HG03571 (cell line): ENCODE data around the gene VPS35L.

ENCODE experiments used
- ATAC-seq: cut with Tn5 transposase; IDR thresholded peaks from one replicate; pipeline ENCODE4 v1.9.1; 2021; ENCODE audit not compliant: unreplicated experiment

VPS35L gene

GRCh38 chr16:19689342-19689741 is 133.8 kb downstream of the VPS35L start:
- no peak for ATAC-seq

GRCh38 chr16:19690196-19690595 is 134.7 kb downstream of the VPS35L start:
- ATAC-seq: no peak

- ATAC-seq: no peak
Observed at GRCh38 chr16:19691161-19691711, 135.7 kb downstream of the VPS35L start.

GRCh38 chr16:19694989-19695388 is 139.5 kb downstream of the VPS35L start:
- no peak for ATAC-seq

GRCh38 chr16:19696328-19696727 is 140.8 kb downstream of the VPS35L start:
- ATAC-seq: no peak

GRCh38 chr16:19696961-19697360 is 141.5 kb downstream of the VPS35L start:
- ATAC-seq: no peak

- no peak for ATAC-seq
Observed at GRCh38 chr16:19697756-19698318, 142.3 kb downstream of the VPS35L start.

- ATAC-seq: no peak
Observed at GRCh38 chr16:19698480-19699465, 143.3 kb downstream of the VPS35L start.

GRCh38 chr16:19699472-19699871 is 144.0 kb downstream of the VPS35L start:
- no peak for ATAC-seq

GRCh38 chr16:19700319-19700781 is 144.8 kb downstream of the VPS35L start:
- ATAC-seq: no peak

- no peak for ATAC-seq
Observed at GRCh38 chr16:19701091-19701490, 145.6 kb downstream of the VPS35L start.

GRCh38 chr16:19703172-19703889 is 147.8 kb downstream of the VPS35L start:
- ATAC-seq: no peak

- ATAC-seq: no peak
Observed at GRCh38 chr16:19704321-19705145, 149.0 kb downstream of the VPS35L start.

- no peak for ATAC-seq
Observed at GRCh38 chr16:19705146-19705501, 149.6 kb downstream of the VPS35L start.

- no peak for ATAC-seq
Observed at GRCh38 chr16:19705843-19706242, 150.3 kb downstream of the VPS35L start.

GRCh38 chr16:19706846-19707245 is 151.3 kb downstream of the VPS35L start:
- ATAC-seq: no peak

- no peak for ATAC-seq
Observed at GRCh38 chr16:19707569-19708295, 152.2 kb downstream of the VPS35L start.

- ATAC-seq: no peak
Observed at GRCh38 chr16:19708296-19709205, 153.0 kb downstream of the VPS35L start.
